ENCODE results near the gene PARP12. TPM values are rescaled to one million over a fixed set of nuclear protein-coding genes. Genes with fewer than 3 reads are reported as not detected.

PARP12 gene
- total and polyA plus RNA-seq, 8 donors = 29.4 to 68.2 (median 33.5) TPM

GRCh38 chr7:139981511-139981895 lies 81.2 kb downstream of the PARP12 start:
- H3K27ac ChIP-seq = no peak overlapping the region
- no peaks in the 10 kb centered on the region for H3K9me3 ChIP-seq
- ATAC-seq = no peak
- no peak for DNase-seq
- no peak overlapping the region for H3K4me3 ChIP-seq
- TF ChIP-seq, protein P1, sequence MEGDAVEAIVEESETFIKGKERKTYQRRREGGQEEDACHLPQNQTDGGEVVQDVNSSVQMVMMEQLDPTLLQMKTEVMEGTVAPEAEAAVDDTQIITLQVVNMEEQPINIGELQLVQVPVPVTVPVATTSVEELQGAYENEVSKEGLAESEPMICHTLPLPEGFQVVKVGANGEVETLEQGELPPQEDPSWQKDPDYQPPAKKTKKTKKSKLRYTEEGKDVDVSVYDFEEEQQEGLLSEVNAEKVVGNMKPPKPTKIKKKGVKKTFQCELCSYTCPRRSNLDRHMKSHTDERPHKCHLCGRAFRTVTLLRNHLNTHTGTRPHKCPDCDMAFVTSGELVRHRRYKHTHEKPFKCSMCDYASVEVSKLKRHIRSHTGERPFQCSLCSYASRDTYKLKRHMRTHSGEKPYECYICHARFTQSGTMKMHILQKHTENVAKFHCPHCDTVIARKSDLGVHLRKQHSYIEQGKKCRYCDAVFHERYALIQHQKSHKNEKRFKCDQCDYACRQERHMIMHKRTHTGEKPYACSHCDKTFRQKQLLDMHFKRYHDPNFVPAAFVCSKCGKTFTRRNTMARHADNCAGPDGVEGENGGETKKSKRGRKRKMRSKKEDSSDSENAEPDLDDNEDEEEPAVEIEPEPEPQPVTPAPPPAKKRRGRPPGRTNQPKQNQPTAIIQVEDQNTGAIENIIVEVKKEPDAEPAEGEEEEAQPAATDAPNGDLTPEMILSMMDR (IDR thresholded peaks at IDR 0.05) = no peak
- intact Hi-C loops (cut with DNase I) = no loop called here
- H3K4me1 ChIP-seq = peaks cover 0 to 10% of the 10 kb centered on the region in 2 donors
- H3K27me3 ChIP-seq = no peaks in the 10 kb centered on the region
- H3K36me3 ChIP-seq = no peaks in the 10 kb centered on the region

GRCh38 chr7:139976838-139977656 lies 85.7 kb downstream of the PARP12 start:
- Histone ChIP-seq H3K9me3 (no peaks in the 10 kb centered on the region), H3K27me3 (no peaks in the 10 kb centered on the region), H3K36me3 (peaks cover 0 to 30% of the 10 kb centered on the region in 2 donors), H3K4me3 (no peak overlapping the region), H3K4me1 (peaks cover 0 to 10% of the 10 kb centered on the region in 2 donors), H3K27ac (no peak overlapping the region)
- TF ChIP-seq, protein P1 (IDR thresholded peaks at IDR 0.05) = no peak
- ATAC-seq (no peak), DNase-seq (no peak)
- intact Hi-C loops (cut with DNase I) = no loop called here

GRCh38 chr7:139976055-139976837 lies 86.5 kb downstream of the PARP12 start:
- intact Hi-C loops (cut with DNase I) = no loop called here
- Histone ChIP-seq H3K27ac (no peak overlapping the region), H3K27me3 (no peaks in the 10 kb centered on the region), H3K36me3 (peaks cover 0 to 38% of the 10 kb centered on the region in 2 donors), H3K9me3 (no peaks in the 10 kb centered on the region), H3K4me1 (peaks cover 0 to 10% of the 10 kb centered on the region in 2 donors), H3K4me3 (no peak overlapping the region)
- no peak for ATAC-seq
- TF ChIP-seq, protein P1 (IDR thresholded peaks at IDR 0.05) = no peak
- DNase-seq = no peak

GRCh38 chr7:139974179-139974811 lies 88.5 kb downstream of the PARP12 start:
- no peak overlapping the region for H3K4me3 ChIP-seq
- DNase-seq = no peak
- no peaks in the 10 kb centered on the region for H3K9me3 ChIP-seq
- TF ChIP-seq, protein P1 (IDR thresholded peaks at IDR 0.05) = no peak
- H3K27me3 ChIP-seq = no peaks in the 10 kb centered on the region
- no peak for ATAC-seq
- H3K4me1 ChIP-seq = no peaks in the 10 kb centered on the region
- intact Hi-C loops (cut with DNase I) = no loop called here
- H3K27ac ChIP-seq = no peak overlapping the region
- H3K36me3 ChIP-seq = peaks cover 0 to 53% of the 10 kb centered on the region in 2 donors

Other genes starting within 250 kb of the PARP12 start
- gene TBXAS1, start 233.7 kb downstream of the PARP12 start, total RNA-seq = 100 to 1,000 TPM in 1 of 2 donors, 10 to 100 TPM in 1; 38.4 to 103 TPM
- 10 to 100 TPM in 1 of 6 donors, 1 to 10 TPM in 5; 8.2 to 10.1 (median 9.2) TPM for gene TBXAS1, start 233.7 kb downstream of the PARP12 start, polyA plus RNA-seq (ENCODE audit: insufficient read length in 6 of 6)
- gene KDM7A, start 114.0 kb upstream of the PARP12 start, total RNA-seq = 10 to 100 TPM; 13.2 to 20.0 TPM
- gene KDM7A, start 114.0 kb upstream of the PARP12 start, polyA plus RNA-seq (ENCODE audit: insufficient read length in 6 of 6) = 10 to 100 TPM; 14.7 to 20.1 (median 15.5) TPM